Measurements from ENCODE around the gene MARVELD1.
A peak's percentile ranks its signal among the peaks of the same experiment; 100 is the strongest.
"Not testable (repeated sequence)": the region's sequence is repeated elsewhere in the genome, so short reads cannot be mapped to it uniquely, and the experiment has no call there.

The MARVELD1 gene

GRCh38 chr10:97713339-97713825 lies at the start of gene MARVELD1:
TSS of gene MARVELD1 (plus strand) at chr10:97713730. CDS start at chr10:97713877, 147 bp downstream.
- FAIRE-seq (no peak), DNase-seq (ENCODE audit: insufficient read length, low spot score) (peak; percentile 83)
- TF ChIP-seq POLR2A (IDR thresholded peaks at IDR 0.05; ENCODE audit: low read depth, low read length), result peak; percentile 85

GRCh38 chr10:97664282-97664850 lies 49.2 kb upstream of the MARVELD1 start:
- DNase-seq (ENCODE audit: insufficient read length, low spot score) (no peak), FAIRE-seq (no peak)
- no peak for TF ChIP-seq POLR2A (IDR thresholded peaks at IDR 0.05; ENCODE audit: low read depth, low read length)

- DNase-seq (ENCODE audit: insufficient read length, low spot score) (no peak), FAIRE-seq (no peak)
- no peak for TF ChIP-seq POLR2A (IDR thresholded peaks at IDR 0.05; ENCODE audit: low read depth, low read length)
Measured at GRCh38 chr10:97666992-97667391, 46.5 kb upstream of the MARVELD1 start.

GRCh38 chr10:97667463-97667862 lies 46.1 kb upstream of the MARVELD1 start:
- DNase-seq (ENCODE audit: insufficient read length, low spot score), result no peak
- TF ChIP-seq POLR2A (IDR thresholded peaks at IDR 0.05; ENCODE audit: low read depth, low read length), result no peak
- no peak for FAIRE-seq

- no peak for TF ChIP-seq POLR2A (IDR thresholded peaks at IDR 0.05; ENCODE audit: low read depth, low read length)
- DNase-seq (ENCODE audit: insufficient read length, low spot score) (no peak), FAIRE-seq (no peak)
Measured at GRCh38 chr10:97669571-97669970, 44.0 kb upstream of the MARVELD1 start.

- DNase-seq (ENCODE audit: insufficient read length, low spot score), result peak; percentile 66
- no peak for TF ChIP-seq POLR2A (IDR thresholded peaks at IDR 0.05; ENCODE audit: low read depth, low read length)
- FAIRE-seq, result peak; percentile 36
Measured at GRCh38 chr10:97673736-97674525, 39.6 kb upstream of the MARVELD1 start.

- FAIRE-seq (no peak), DNase-seq (ENCODE audit: insufficient read length, low spot score) (no peak)
- TF ChIP-seq POLR2A (IDR thresholded peaks at IDR 0.05; ENCODE audit: low read depth, low read length), result no peak
Measured at GRCh38 chr10:97675222-97675621, 38.3 kb upstream of the MARVELD1 start.

- DNase-seq (ENCODE audit: insufficient read length, low spot score) (peak; percentile 53), FAIRE-seq (no peak)
- TF ChIP-seq POLR2A (IDR thresholded peaks at IDR 0.05; ENCODE audit: low read depth, low read length), result no peak
Measured at GRCh38 chr10:97676770-97677581, 36.6 kb upstream of the MARVELD1 start.

- FAIRE-seq (no peak), DNase-seq (ENCODE audit: insufficient read length, low spot score) (no peak)
- no peak for TF ChIP-seq POLR2A (IDR thresholded peaks at IDR 0.05; ENCODE audit: low read depth, low read length)
Measured at GRCh38 chr10:97679594-97679993, 33.9 kb upstream of the MARVELD1 start.

- TF ChIP-seq POLR2A (IDR thresholded peaks at IDR 0.05; ENCODE audit: low read depth, low read length), result no peak
- no peak for FAIRE-seq
- no peak for DNase-seq (ENCODE audit: insufficient read length, low spot score)
Measured at GRCh38 chr10:97682042-97682441, 31.5 kb upstream of the MARVELD1 start.

GRCh38 chr10:97683556-97684367 lies 29.8 kb upstream of the MARVELD1 start:
- FAIRE-seq (no peak), DNase-seq (ENCODE audit: insufficient read length, low spot score) (peak; percentile 47)
- no peak for TF ChIP-seq POLR2A (IDR thresholded peaks at IDR 0.05; ENCODE audit: low read depth, low read length)

GRCh38 chr10:97684368-97684713 lies 29.2 kb upstream of the MARVELD1 start:
- DNase-seq (ENCODE audit: insufficient read length, low spot score); FAIRE-seq: not testable (repeated sequence)

- no peak for TF ChIP-seq POLR2A (IDR thresholded peaks at IDR 0.05; ENCODE audit: low read depth, low read length)
- DNase-seq (ENCODE audit: insufficient read length, low spot score) (no peak), FAIRE-seq (no peak)
Measured at GRCh38 chr10:97684866-97685394, 28.6 kb upstream of the MARVELD1 start.
